ENCODE measurements around the gene USHBP1. TPM values are rescaled to one million over a fixed set of nuclear protein-coding genes. Genes with fewer than 3 reads are reported as not detected.

The USHBP1 gene
- polyA plus RNA-seq, 4 donors: 4.8 to 8.0 (median 7.6) TPM

DNA sequence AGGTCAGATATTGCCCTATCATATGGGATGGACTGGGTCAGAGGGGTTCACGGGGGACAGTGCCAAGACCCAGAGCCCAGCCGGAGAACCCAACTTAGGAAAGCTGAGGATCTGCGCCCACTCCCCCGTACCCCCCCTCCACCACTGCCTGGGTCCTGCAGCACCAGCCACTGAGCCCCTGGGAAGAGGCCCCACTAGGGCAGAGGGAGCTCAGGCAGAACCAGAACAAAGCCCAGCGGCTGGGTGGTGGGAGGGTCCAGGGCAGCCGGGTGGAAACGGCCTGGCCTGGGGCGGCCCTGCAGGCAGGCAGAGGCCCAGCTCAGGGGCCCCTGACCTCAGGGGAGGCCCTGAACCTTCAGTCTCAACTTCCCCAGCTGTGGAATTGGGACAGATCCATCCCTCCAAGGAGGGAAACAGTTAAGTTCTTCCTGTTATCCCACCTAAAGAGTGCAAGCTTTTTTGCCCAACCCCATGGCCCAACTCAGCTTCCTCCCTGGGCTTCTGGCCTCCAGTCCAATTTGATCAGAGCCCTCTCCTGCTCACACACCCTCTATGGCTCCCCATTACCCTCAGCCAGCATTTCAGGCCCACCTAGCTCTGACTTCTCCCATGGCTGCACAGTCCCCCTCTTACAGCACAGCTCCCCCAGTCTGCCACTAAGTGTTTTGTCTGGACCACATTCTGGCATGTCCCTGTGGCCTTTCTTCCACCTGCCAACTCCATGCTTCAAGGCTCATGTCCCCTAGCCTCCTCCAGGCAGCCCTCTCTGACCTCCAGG lies 21.9 kb downstream of the USHBP1 start:
- no peak for DNase-seq (ENCODE audit: low read depth in 4 of 4, low spot score in 2 of 4)

- DNase-seq (ENCODE audit: low read depth in 4 of 4, low spot score in 2 of 4): no peak
Measured at GRCh38 chr19:17240826-17241399, 23.6 kb downstream of the USHBP1 start.

GRCh38 chr19:17240062-17240752 lies 24.3 kb downstream of the USHBP1 start:
- no peak for DNase-seq (ENCODE audit: low read depth in 4 of 4, low spot score in 2 of 4)

- DNase-seq (ENCODE audit: low read depth in 4 of 4, low spot score in 2 of 4): no peak
Measured at GRCh38 chr19:17237747-17238706, 26.5 kb downstream of the USHBP1 start.

DNA sequence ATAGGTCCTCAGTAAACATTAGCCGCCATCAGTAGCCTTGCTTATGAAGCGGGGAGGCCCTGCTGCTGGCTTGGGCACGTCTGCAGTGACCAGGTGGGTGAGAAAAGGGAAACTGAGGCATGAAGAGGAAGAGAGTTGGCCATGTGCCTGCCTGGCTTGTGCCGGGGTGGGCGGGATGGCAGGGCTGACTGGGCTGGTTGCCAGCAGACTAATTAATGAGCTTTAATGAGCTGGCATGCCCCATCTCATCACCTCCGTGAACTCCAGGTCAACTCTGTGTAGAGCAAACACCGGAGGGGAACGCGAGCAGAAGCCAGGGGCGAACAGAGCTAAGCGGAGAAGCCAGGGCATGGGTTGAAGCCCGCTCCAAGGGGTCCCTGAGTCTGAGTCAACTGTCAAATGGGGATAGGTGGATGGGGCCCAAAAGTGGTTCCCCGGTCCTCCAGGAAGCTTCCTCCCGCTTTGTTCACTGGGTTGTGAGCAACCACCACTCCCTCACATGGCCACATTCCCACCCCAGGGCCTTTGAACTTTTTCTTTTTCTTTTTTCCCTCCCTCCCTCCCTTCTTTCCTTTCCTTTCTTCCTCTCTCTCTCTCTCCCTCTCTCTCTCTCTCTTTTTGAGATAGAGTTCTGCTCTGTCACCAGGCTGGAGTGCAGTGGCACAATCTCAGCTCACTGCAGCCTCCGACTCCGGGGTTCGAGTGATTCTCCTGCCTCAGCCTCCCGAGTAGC lies 27.6 kb downstream of the USHBP1 start:
- DNase-seq (ENCODE audit: low read depth in 4 of 4, low spot score in 2 of 4): no peak

- DNase-seq (ENCODE audit: low read depth in 4 of 4, low spot score in 2 of 4): no peak
Measured at GRCh38 chr19:17235971-17236777, 28.4 kb downstream of the USHBP1 start.

GRCh38 chr19:17235300-17235970 lies 29.1 kb downstream of the USHBP1 start:
- peak in 1 of 4 donors; percentile 57 for DNase-seq (ENCODE audit: low read depth in 4 of 4, low spot score in 2 of 4)

GRCh38 chr19:17234911-17235299 lies 29.6 kb downstream of the USHBP1 start:
- no peak for DNase-seq (ENCODE audit: low read depth in 4 of 4, low spot score in 2 of 4)

- no peak for DNase-seq (ENCODE audit: low read depth in 4 of 4, low spot score in 2 of 4)
Measured at GRCh38 chr19:17232258-17232657, 32.3 kb downstream of the USHBP1 start.

- no peak for DNase-seq (ENCODE audit: low read depth in 4 of 4, low spot score in 2 of 4)
Measured at GRCh38 chr19:17229890-17230289, 34.7 kb downstream of the USHBP1 start.

GRCh38 chr19:17227798-17228367 lies 36.7 kb downstream of the USHBP1 start:
- DNase-seq (ENCODE audit: low read depth in 4 of 4, low spot score in 2 of 4): no peak

- DNase-seq (ENCODE audit: low read depth in 4 of 4, low spot score in 2 of 4): peak; percentile 91 to 96 (median 96)
Measured at GRCh38 chr19:17226002-17226933, 38.3 kb downstream of the USHBP1 start, which contains the start of gene OCEL1. Gene OCEL1 (plus strand): TSS chr19:17226226. CDS start chr19:17226248, 22 bp downstream.

DNA sequence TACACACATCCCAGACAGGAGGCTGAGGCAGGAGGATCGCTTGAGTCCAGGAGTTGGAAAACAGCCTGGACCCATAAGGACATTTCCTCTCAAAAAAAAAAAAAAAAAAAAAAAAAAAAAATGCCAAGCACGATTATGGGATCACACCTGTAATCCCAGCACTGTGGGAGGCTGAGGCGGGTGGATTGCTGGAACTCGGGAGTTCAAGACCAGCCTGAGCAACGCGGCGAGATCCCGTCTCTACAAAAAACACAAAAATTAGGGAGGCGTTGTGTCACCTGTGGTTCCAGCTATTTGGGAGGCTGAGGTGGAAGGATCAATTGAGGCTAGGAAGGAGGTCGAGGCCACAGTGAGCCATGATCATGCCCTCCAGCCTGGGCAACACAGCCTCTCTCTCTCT lies 39.5 kb downstream of the USHBP1 start:
- DNase-seq (ENCODE audit: low read depth in 4 of 4, low spot score in 2 of 4): no peak

- DNase-seq (ENCODE audit: low read depth in 4 of 4, low spot score in 2 of 4): no peak
Measured at GRCh38 chr19:17220207-17220758, 44.3 kb downstream of the USHBP1 start.

DNA sequence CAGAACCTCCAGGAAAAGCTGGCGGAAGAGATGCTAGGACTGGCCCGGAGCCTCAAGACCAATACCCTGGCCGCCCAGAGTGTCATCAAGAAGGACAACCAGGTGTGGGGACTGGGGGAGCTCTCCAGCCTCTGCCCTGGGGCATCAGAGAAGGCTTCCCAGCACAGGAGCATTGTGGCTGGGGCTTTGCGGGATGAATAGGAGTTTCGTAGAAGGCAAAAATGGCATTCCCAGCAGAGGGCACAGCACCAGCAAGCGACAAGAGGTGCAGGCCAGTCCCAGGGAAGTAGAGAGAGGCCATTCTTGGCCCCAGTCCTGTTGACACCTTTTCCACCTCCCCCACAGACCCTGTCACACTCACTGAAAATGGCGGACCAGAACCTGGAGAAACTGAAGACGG lies 45.3 kb downstream of the USHBP1 start:
- DNase-seq (ENCODE audit: low read depth in 4 of 4, low spot score in 2 of 4): no peak

GRCh38 chr19:17216058-17216670 lies 48.4 kb downstream of the USHBP1 start:
- no peak for DNase-seq (ENCODE audit: low read depth in 4 of 4, low spot score in 2 of 4)
